Choroid plexus epithelial cell (primary cell): ENCODE results near the gene PPP2R2D.

Source experiments
- DNase-seq: peaks from one replicate; pipeline ENCODE4 v3.0.0-alpha.2; 2010; ENCODE audit warnings: low read depth
- H3K4me3 ChIP-seq: 2 replicates; pipeline ENCODE4 v1.5.1; 2011; ENCODE audit warnings: low read depth, mild to moderate bottlenecking, control low read depth, low read length, moderate library complexity
- TF ChIP-seq, protein P1 (sequence below): conservative IDR thresholded peaks from 2 replicates; pipeline ENCODE4 v1.5.1; 2011; ENCODE audit warnings: low read depth, mild to moderate bottlenecking, control low read depth, inconsistent platforms, low read length, moderate library complexity

The PPP2R2D gene

DNA sequence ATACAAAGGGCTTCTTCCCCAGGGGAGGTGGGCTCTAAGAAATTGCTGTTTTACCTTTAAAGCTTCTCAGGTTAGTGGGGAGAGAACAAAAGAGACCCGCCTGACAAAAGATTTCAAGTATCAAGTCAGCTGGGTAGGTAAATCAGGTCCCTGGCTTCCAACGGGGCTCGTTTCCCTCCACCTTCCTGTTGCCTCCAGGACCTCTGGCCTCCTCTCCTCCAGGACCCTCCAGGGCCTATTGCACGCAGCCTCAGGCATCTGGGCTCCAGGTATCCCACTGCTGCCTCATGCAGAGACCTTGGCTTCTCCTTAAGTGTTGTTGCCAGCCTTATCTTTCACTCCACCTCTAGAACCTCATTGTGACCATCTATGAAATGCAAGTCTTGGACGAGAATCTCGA, 78.0 kb downstream of the PPP2R2D start:
- no peak overlapping the region for H3K4me3 ChIP-seq
- DNase-seq, result no peak
- TF ChIP-seq, protein P1, sequence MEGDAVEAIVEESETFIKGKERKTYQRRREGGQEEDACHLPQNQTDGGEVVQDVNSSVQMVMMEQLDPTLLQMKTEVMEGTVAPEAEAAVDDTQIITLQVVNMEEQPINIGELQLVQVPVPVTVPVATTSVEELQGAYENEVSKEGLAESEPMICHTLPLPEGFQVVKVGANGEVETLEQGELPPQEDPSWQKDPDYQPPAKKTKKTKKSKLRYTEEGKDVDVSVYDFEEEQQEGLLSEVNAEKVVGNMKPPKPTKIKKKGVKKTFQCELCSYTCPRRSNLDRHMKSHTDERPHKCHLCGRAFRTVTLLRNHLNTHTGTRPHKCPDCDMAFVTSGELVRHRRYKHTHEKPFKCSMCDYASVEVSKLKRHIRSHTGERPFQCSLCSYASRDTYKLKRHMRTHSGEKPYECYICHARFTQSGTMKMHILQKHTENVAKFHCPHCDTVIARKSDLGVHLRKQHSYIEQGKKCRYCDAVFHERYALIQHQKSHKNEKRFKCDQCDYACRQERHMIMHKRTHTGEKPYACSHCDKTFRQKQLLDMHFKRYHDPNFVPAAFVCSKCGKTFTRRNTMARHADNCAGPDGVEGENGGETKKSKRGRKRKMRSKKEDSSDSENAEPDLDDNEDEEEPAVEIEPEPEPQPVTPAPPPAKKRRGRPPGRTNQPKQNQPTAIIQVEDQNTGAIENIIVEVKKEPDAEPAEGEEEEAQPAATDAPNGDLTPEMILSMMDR, result no peak

DNA sequence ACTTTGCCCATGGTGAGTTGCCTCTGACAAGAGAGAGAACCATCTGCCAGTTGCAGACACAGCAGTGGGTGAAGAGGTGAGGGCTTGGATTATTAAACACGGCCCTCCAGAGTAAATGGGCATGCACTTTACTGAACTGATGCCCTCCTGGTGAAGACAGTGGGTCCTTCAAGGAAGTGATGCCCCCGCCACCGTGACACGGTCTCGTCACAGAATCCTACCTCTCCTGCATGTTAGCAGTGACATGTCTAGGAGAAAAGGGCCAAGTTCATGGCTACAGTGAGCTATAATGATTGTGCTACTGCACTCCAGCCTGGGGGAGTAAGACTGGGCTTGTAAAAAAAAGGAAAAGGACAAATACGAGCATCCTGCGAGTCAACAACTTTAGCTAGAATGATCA, 78.5 kb downstream of the PPP2R2D start:
- no peak for DNase-seq
- peak overlapping the region; percentile 82 for H3K4me3 ChIP-seq
- TF ChIP-seq, protein P1, result no peak

DNA sequence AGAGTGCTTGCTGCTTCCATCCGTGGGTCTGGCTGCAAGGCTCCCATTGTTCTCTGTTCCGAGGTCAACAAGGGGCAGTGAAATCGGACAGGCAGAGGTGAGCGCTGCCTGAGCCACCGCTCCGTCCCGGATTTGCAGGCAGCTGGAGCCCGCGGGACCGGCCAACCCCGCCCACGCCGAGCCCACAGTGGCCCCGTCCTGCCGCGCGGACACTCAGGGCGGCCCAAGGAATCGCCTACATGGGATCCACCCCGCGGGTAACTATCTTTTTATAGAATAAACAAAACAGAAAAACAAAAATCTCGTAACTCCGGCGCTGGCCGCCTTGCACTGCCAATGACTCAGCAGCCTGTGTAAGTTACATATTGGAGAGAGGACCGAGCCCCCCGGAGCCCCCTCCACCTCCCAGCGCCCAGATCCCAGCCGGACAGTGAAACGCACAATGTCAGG, 79.0 kb downstream of the PPP2R2D start:
- peak; percentile 31 for DNase-seq

DNA sequence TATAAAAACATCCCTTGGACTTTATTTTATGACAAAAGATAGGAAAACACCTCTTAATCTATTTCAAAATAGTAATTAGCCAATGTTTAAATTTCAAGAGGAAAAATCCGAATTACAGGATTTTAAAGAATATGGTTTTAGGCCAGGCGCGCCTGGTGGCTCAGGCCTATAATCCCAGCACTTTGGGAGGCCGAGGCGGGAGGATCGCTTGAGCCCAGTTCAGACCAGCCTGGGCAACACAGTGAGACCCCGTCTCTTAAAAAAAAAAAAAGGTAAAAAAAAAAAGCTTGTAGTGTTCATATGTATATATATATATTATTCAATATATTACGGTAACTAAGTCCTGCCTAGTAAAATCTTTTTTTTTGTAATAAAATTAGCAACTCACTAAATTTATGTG, 79.5 kb downstream of the PPP2R2D start:
- TF ChIP-seq, protein P1, result no peak
- no peak for DNase-seq
- H3K4me3 ChIP-seq, result peak overlapping the region; percentile 82

More for the DNA sequence above, 79.0 kb downstream of the PPP2R2D start:
- H3K4me3 ChIP-seq, result peak overlapping the region; percentile 82
- TF ChIP-seq, protein P1, result no peak

DNA sequence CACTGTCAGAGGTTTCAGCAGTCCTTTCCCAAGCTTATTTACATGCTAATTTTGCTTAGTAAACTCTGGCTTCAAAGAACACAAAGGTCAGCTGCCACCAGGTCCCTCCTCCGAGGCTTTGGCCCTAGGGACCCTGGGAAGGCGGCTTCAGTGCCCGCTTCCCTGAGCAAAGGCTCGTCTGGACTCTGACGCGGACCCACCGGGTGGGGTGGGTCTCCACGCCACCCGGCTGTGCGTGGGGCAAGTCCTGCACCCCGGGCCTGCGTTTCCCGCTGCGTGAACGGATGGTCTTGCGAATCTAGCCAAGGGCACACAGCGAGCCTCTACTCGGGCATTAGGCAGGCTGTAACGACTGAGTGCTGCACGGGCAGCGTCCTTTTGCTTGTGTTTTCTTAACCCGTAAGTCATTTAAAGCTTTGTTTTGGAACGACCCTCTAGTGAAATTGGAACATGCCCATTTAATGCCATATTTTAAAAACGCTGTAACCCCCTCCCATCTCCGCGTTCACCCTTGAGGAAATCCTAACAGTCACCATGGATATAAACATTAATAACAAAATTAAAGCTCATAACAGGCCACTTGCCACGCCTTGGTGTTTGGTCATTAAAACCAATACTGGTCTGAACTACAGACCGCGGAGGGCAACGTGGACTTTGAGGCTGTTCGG, 80.1 kb downstream of the PPP2R2D start:
- DNase-seq, result peak; percentile 39
- H3K4me3 ChIP-seq, result peak overlapping the region; percentile 82
- TF ChIP-seq, protein P1, result no peak

DNA sequence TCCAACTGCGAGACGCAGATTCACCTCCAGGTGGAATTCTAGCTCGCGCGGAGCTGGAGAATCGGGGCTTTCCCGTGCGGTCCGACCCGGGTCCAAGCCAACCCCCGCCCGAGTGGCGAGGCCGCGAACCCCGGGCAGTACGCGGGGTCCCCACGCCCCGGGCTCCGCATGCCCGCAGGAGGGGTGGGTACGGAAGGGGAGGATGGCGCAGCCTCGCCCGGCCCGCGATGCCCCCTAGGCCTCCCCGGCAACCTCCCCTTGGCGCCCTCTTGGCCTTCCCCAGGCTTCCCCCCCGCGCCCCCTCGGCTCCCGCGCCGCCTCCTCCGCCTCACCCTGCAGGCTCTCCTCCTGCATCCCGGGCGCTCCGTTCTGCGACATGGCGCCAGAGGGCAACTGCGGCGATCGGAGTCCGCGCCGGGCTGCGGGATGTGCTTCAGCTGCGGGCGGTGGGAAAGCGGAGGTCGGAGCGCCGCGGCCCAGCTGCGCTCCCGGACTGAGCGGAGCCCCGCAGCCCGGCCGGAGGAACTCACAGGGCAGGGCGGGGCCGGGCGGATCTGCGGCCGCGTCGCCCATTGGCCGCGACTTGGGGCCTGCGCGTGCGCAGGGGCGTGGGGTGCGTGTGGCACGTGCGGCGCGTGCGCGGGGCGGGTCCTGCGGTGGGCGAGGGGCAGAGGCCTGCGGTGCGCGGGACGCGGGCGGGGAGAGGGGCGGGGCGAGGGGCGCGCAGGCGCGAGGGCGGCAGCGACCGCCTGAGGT, 80.8 kb downstream of the PPP2R2D start, which contains the start of gene BNIP3:
BNIP3 (minus strand) TSS at position 495 of the 756 bp plus-strand sequence; CDS start at position 378, 117 bp downstream.
- peak; percentile 95 for DNase-seq
- TF ChIP-seq, protein P1, result peak; percentile 32
- peak within 1 kb of the TSS; percentile 82 for H3K4me3 ChIP-seq
